Skeletal muscle tissue (tissue), 4 donors: ENCODE measurements around the gene NUP85. TPM values are rescaled to one million over a fixed set of nuclear protein-coding genes. Genes with fewer than 3 reads are reported as not detected.

Experiments
- H3K27ac ChIP-seq: one replicate; pipeline ENCODE4 v1.7.0; 2013; ENCODE audit warnings: mild to moderate bottlenecking, low read depth, low read length, inconsistent platforms
- H3K27me3 ChIP-seq, 3 donors: one replicate each; pipeline ENCODE4 v1.7.0; 2013; ENCODE audit warnings: low read length in 3 of 3; ENCODE audit not compliant: control insufficient read depth in 3 of 3, insufficient read depth in 3 of 3
- H3K36me3 ChIP-seq, 3 donors: one replicate each; pipeline ENCODE4 v1.7.0; 2013; ENCODE audit warnings: low read length in 3 of 3; ENCODE audit not compliant: control insufficient read depth in 3 of 3, insufficient read depth in 3 of 3
- H3K4me1 ChIP-seq, 3 donors: one replicate each; pipeline ENCODE4 v1.7.0; 2013; ENCODE audit warnings: low read length in 3 of 3, mild to moderate bottlenecking in 3 of 3; ENCODE audit not compliant: control insufficient read depth in 3 of 3, insufficient read depth in 3 of 3
- H3K4me3 ChIP-seq, 3 donors: one replicate each; pipeline ENCODE4 v1.7.0; 2013; ENCODE audit warnings: low read length in 3 of 3
- H3K9ac ChIP-seq, 3 donors: one replicate each; pipeline ENCODE4 v1.7.0; 2013; ENCODE audit warnings: low read length in 3 of 3, mild to moderate bottlenecking in 3 of 3, moderate library complexity in 2 of 3, low read depth in 1 of 3
- H3K9me3 ChIP-seq, 3 donors: one replicate each; pipeline ENCODE4 v1.7.0; 2013; ENCODE audit warnings: low read length in 3 of 3; ENCODE audit not compliant: control insufficient read depth in 3 of 3
- total RNA-seq: library from RNA; depleted of rRNA; stranded (reverse); fragments of >200 nt; gene quantifications from one replicate; pipeline ENCODE4 v1.2.3, GENCODE V29; 2014
- donor health status: Osteomylitis.

Gene NUP85
- total RNA-seq, 1 donor from 2014 or later, result 22.4 TPM

DNA sequence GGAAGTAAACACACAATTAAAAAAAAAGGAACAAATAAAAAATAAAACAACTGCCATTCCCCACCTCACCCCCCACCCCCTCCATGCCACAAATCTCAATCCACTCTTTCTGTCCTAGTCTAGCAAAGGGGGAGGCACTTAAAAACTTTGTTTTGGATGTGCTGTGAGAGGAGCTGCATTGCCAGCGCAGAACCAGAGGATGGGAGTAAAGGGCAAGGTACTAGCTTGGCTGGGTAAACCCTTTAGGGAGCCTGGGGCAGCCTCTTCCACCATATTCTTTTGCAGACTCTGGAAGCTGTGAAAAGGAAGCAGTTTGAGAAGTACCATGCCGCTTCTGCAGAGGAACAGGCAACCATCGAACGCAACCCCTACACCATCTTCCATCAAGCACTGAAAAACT lies 57.6 kb downstream of the NUP85 start:
- Histone ChIP-seq H3K27me3 (no peaks in the 10 kb centered on the region), H3K36me3 (peaks cover 31 to 37% (median 36%) of the 10 kb centered on the region in 3 donors), H3K9ac (peak overlapping the region in 1 of 3 donors; percentile 99), H3K4me3 (no peak overlapping the region), H3K27ac (no peak overlapping the region), H3K9me3 (no peaks in the 10 kb centered on the region), H3K4me1 (peaks cover 45 to 53% (median 46%) of the 10 kb centered on the region in 3 donors)

DNA sequence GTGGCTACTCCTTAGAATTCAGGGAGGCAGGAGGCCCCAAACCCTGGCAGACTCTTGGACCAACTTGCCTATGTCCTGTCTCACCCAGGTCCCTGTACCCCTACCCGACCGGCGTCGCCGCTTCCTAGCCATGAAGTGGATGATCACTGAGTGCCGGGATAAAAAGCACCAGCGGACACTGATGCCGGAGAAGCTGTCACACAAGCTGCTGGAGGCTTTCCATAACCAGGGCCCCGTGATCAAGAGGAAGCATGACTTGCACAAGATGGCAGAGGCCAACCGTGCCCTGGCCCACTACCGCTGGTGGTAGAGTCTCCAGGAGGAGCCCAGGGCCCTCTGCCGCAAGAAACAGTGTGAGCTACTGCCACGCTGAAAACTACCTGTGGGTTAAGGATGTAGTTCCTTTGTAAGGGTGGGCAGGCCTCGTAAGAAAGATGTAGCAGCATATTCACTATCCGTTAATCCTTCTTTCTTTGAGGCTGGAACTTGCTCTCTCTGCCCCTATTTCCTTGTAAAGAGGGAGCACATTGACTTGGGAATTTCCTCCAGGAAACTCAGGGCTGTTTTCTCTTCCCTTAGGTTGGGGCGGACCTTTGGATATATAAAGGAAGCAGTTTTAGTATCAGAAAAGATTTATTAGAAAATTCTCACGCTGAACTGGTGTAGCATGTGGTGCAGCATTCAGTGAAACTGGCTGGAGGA lies 60.3 kb downstream of the NUP85 start:
- peak overlapping the region in 1 of 3 donors; percentile 16 for H3K9ac ChIP-seq
- H3K27me3 ChIP-seq, result no peaks in the 10 kb centered on the region
- H3K4me3 ChIP-seq, result no peak overlapping the region
- no peak overlapping the region for H3K27ac ChIP-seq
- H3K36me3 ChIP-seq, result peaks cover 31 to 37% (median 36%) of the 10 kb centered on the region in 3 donors
- H3K9me3 ChIP-seq, result no peaks in the 10 kb centered on the region
- peaks cover 40 to 50% (median 41%) of the 10 kb centered on the region in 3 donors for H3K4me1 ChIP-seq

DNA sequence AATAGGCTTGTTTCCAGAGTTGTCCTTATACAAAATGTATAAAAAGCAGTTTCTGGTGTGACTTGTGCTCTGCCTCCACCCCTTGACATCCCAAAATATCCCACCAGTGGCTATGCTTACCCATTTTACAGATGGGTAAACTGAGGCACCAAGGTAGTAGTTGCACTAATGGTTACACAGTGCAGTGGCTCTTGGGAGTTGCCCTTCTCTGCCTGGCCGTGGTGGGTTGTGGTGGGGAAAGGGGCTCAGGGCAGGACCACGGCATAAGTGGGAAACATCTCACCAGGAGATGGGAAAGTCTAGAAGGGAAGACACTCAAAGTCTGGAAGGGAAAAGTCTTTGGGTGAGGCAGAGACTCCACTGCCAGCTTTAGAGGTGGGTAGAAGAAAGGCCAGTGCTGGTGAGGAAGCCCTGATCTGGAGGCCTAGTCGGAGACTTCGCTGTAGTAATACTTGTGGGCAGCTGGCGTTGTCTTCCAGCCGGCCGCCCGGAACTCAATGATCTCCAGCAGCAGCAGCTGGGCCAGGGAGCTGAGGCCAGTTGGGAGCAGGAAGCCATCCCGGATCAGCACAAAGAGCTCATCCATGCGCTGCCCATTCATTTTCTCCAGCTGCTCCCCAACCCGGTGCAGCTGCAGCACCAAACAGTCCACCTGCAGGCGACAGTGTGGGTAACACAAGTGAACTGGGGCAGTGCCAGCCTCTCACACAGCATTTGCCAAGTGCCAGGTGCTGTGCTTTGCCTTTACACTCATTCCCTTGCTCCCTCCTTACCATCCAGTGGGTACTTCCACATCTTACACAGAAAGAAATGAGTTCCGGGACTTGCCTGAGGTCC lies 61.1 kb downstream of the NUP85 start:
- Histone ChIP-seq H3K9me3 (no peaks in the 10 kb centered on the region), H3K4me3 (no peak overlapping the region), H3K4me1 (peaks cover 37 to 48% (median 41%) of the 10 kb centered on the region in 3 donors), H3K27me3 (no peaks in the 10 kb centered on the region), H3K36me3 (peaks cover 31 to 37% (median 36%) of the 10 kb centered on the region in 3 donors), H3K9ac (peak overlapping the region in 1 of 3 donors; percentile 19), H3K27ac (no peak overlapping the region)

DNA sequence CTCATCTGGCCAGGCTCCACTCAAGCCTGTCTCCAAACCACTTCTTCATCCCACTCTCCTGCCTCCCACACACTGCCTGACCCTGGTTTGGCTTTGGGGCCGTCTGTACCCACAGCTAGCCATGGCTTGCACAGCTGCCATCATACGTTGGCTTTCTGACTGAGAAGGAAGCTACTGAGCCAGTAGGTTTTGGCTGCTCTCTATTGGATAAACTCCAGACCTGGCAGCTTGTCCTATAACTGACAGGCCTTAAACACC lies 61.6 kb downstream of the NUP85 start:
- Histone ChIP-seq H3K27me3 (no peaks in the 10 kb centered on the region), H3K36me3 (peaks cover 31 to 37% (median 36%) of the 10 kb centered on the region in 3 donors), H3K9me3 (no peaks in the 10 kb centered on the region), H3K9ac (peak overlapping the region in 2 of 3 donors; percentile 19 to 40), H3K4me1 (peaks cover 41 to 50% (median 42%) of the 10 kb centered on the region in 3 donors), H3K27ac (no peak overlapping the region), H3K4me3 (no peak overlapping the region)

DNA sequence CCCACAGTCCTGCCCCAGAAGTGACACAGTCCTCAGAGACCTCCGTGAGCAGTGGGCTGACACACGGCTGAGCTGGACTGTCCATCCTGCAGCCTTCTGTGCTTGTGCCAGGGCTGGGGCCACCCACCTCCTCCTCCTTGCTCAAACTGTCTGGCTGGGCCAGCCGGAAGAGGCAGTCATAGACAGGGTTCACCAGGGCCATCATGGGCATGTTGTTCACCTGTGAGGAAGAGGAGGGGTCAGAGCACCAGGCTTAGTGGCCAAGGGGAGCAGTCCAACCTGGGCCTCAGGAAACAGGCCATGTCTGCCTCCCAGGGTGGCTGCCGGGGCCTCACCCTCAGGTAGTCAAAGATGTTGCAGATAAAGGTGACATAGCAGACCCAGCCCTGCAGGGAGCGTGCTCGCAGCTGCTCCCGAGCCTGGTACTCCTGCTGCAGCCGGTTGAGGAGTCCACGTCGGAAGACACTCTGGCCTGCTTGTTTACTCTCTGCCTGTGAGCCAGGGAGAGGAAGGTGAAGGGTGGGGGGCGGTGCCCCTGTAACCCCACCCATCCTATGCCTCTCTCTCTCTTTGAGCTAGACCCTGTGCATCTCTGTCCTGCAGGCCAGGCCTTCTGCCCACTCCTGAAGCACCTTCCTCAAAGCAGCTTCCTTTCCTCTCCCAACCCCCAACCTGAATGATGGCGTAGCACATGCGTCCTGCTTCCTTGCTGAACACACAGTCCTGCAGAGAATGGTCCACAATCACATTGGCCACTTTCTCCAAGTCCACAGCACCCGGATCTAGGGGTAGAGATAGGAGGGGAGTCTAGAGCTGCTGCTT lies 62.1 kb downstream of the NUP85 start:
- H3K4me3 ChIP-seq, result no peak overlapping the region
- peak overlapping the region in 2 of 3 donors; percentile 33 to 40 for H3K9ac ChIP-seq
- no peaks in the 10 kb centered on the region for H3K27me3 ChIP-seq
- no peaks in the 10 kb centered on the region for H3K9me3 ChIP-seq
- no peak overlapping the region for H3K27ac ChIP-seq
- peaks cover 41 to 50% (median 42%) of the 10 kb centered on the region in 3 donors for H3K4me1 ChIP-seq
- H3K36me3 ChIP-seq, result peaks cover 33 to 37% (median 36%) of the 10 kb centered on the region in 3 donors

DNA sequence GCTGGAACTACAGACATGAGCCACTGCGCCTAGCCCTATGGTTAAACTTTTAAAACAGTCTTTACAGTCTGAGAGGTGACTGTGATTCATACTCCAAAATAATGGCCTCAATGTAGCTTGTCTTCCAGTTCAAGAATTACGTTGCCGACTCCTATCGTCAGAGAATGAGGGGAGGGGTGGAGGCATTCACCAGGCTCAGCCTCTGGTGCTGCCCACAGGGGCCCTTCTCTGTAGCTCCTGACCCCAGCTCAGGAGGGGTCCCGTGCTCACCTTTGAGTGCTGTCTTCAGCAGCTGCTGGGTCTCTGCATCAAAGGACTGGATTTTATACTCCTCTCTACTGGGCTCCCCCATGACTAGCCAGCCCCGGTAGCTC lies 64.4 kb downstream of the NUP85 start:
- Histone ChIP-seq H3K9ac (peak overlapping the region; percentile 95), H3K27me3 (no peaks in the 10 kb centered on the region), H3K4me3 (peak overlapping the region; percentile 83 to 91 (median 88)), H3K36me3 (peaks cover 28 to 32% (median 30%) of the 10 kb centered on the region in 3 donors), H3K4me1 (peaks cover 36 to 46% (median 40%) of the 10 kb centered on the region in 3 donors), H3K9me3 (no peaks in the 10 kb centered on the region), H3K27ac (peak overlapping the region; percentile 94)

DNA sequence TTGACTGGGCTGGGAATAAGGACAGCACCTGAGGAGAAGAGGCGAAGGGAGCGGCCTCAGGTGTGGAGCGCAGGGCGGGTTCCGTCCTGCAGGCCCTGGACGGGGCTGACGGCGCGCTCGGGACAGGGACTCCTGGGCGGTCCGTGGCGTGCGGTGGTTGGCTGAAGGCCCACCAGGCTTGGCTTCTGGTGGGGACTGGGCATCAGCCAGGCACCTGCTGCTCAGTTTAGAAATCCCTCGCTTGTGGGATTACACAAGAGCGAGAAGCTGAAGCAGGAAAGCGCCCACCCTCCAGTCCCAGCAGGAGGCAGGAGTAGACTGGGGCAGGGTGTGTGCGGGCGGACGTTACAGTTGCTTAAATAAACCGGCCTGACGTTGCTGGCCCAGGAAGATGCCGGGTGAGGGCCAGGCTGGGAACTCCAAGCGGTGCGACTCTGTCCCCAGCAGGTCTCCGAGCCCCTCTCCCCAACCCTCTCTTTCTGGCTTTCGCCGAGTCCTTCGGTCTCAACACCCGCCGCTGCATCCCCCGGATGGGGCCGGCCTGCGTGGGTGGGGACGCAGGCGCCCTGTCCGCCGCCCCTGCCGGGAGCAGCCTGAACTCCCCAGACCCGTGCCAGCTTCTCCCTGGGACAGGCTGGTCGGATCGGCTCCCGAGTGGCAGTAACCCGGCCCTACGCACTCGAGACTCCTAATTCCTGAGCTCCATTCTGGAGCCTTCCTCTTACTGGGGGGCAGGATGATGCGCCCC lies 64.9 kb downstream of the NUP85 start:
- Histone ChIP-seq H3K27ac (peak overlapping the region; percentile 94), H3K36me3 (peaks cover 27 to 30% (median 30%) of the 10 kb centered on the region in 3 donors), H3K4me1 (peaks cover 36 to 46% (median 40%) of the 10 kb centered on the region in 3 donors), H3K9ac (peak overlapping the region; percentile 95), H3K4me3 (peak overlapping the region; percentile 83 to 91 (median 88)), H3K27me3 (no peaks in the 10 kb centered on the region), H3K9me3 (no peaks in the 10 kb centered on the region)

DNA sequence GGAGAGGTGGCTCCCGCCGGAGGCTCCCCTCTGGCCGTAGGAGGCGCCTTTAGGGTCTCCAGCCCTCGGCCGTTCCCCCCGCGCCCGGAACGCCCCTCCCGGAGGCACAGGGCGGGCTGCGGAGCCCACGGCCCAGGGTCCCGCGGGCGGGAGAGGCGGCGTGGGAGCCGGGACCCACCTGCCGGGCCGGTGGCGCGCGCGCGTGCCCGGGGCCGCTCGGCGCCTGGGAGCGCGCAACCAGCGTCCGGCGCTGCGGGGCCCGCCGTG lies 65.4 kb downstream of the NUP85 start, which contains the start of gene MIF4GD:
Gene MIF4GD, minus strand, starts transcription at position 266 of the 267 bp plus-strand sequence. CDS start 1,036 bp downstream, outside the sequence.
- Histone ChIP-seq H3K9me3 (no peaks in the 10 kb centered on the region), H3K27me3 (no peaks in the 10 kb centered on the region), H3K36me3 (peaks cover 24 to 26% (median 25%) of the 10 kb centered on the region in 3 donors), H3K9ac (peak within 1 kb of the TSS; percentile 95), H3K4me3 (peak within 1 kb of the TSS; percentile 83 to 91 (median 88)), H3K4me1 (peaks cover 36 to 46% (median 40%) of the 10 kb centered on the region in 3 donors), H3K27ac (peak within 1 kb of the TSS; percentile 94)

DNA sequence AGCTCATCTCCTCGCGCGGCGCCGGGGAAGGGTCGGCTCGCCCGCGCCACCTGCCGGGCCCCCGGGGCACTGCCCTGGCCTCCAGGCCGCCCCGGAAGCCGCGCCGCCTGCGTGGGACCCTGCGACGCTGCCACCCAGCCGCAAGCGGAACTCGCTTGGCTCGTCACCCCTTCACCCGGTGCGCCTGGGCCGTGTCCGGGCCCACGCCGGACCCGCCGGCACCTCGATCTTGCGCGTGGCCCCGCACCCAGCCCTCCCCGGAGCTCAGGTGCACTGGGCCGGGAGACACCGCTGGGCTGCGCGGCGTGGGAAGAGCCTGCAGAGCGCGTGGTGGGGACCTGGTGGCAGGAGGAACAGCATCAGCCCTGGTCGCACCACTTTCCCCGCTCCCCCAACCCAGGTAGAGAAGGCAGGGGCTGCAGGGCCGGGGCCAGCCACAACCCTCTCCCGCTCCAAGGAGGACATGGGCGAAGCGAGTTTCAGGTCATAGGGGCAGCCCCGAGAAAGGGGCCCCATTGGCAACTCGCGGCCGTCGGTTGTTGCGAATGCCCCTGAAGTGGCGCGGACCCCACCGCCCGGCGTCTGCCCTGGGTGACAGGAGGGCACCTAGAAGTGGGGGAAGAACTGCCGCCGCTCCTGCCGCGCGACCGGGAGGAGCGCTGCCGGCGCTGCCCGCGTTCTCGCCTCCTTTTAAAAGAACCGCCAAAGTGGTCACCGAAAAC lies 65.9 kb downstream of the NUP85 start:
- no peaks in the 10 kb centered on the region for H3K27me3 ChIP-seq
- peak overlapping the region; percentile 54 for H3K27ac ChIP-seq
- no peaks in the 10 kb centered on the region for H3K9me3 ChIP-seq
- peak overlapping the region; percentile 70 to 87 (median 72) for H3K4me3 ChIP-seq
- peaks cover 19 to 22% (median 20%) of the 10 kb centered on the region in 3 donors for H3K36me3 ChIP-seq
- H3K4me1 ChIP-seq, result peaks cover 36 to 43% (median 39%) of the 10 kb centered on the region in 3 donors
- peak overlapping the region; percentile 74 to 95 (median 84) for H3K9ac ChIP-seq
